ENCODE measurements around the gene ZNF275. TPM values are rescaled to one million over a fixed set of nuclear protein-coding genes. Genes with fewer than 3 reads are reported as not detected.

ZNF275 gene
- total RNA-seq, 1 donor from 2014 or later, result 8.5 TPM

DNA sequence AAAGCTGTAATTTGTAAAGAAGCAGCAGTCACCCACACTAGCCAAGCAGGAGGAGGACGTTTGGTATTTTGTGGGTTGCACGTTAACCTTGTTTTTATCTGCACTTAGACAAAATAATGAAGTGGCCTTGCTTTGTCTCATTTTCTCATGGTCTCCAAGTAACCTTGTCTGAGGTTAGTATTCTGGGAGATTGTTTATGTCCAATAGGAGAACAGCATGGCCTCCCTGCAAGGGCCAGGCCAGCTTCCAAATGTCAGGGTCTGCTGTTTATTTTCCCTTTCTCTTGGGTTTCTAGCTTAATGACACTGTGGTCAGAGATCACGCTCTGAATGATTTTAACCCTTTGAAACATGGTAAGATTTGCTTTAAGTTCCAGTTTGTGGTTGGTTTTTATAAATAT, 37.3 kb downstream of the ZNF275 start:
- TF ChIP-seq CTCF (IDR thresholded peaks at IDR 0.05; ENCODE audit: partially characterized antibody, unreplicated experiment), result no peak
- Mint-ChIP-seq H3K4me3 (ENCODE audit: unreplicated experiment) (no peak overlapping the region), H3K4me1 (ENCODE audit: low read depth, unreplicated experiment) (no peaks in the 10 kb centered on the region), H3K9me3 (ENCODE audit: unreplicated experiment) (no peaks in the 10 kb centered on the region), H3K27me3 (ENCODE audit: unreplicated experiment) (peaks cover 2% of the 10 kb centered on the region), H3K27ac (ENCODE audit: unreplicated experiment) (no peak overlapping the region), H3K36me3 (ENCODE audit: unreplicated experiment) (no peaks in the 10 kb centered on the region)
- no peak for DNase-seq

- no peak for TF ChIP-seq CTCF (IDR thresholded peaks at IDR 0.05; ENCODE audit: partially characterized antibody, unreplicated experiment)
- no peak overlapping the region for H3K27ac Mint-ChIP-seq (ENCODE audit: unreplicated experiment)
- H3K36me3 Mint-ChIP-seq (ENCODE audit: unreplicated experiment), result no peaks in the 10 kb centered on the region
- no peak for DNase-seq
- peaks cover 2% of the 10 kb centered on the region for H3K9me3 Mint-ChIP-seq (ENCODE audit: unreplicated experiment)
- H3K27me3 Mint-ChIP-seq (ENCODE audit: unreplicated experiment), result peaks cover 3% of the 10 kb centered on the region
- no peaks in the 10 kb centered on the region for H3K4me1 Mint-ChIP-seq (ENCODE audit: low read depth, unreplicated experiment)
- H3K4me3 Mint-ChIP-seq (ENCODE audit: unreplicated experiment), result no peak overlapping the region
Observed at GRCh38 chrX:153372949-153373348, 39.0 kb downstream of the ZNF275 start.

DNA sequence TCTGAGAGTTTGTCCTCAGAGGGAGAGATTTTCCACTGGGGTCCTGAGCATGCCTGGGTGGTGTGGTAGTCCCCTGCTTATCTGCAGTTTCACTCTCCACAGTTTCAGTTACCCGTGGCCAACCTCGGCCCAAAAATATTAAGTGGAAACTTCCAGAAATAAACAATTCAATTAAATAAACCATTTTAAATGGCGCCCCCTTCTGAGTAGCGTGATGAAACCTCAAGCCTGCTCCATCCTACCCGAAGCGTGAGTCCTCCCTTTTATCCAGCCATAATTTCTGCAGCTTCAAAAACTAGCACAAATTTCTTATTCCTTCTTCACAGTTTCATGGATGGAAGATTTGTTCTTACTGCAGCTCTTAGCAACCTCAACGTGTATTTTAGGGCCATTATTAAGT, 40.5 kb downstream of the ZNF275 start:
- no peak for DNase-seq
- Mint-ChIP-seq H3K9me3 (ENCODE audit: unreplicated experiment) (peaks cover 2% of the 10 kb centered on the region), H3K4me1 (ENCODE audit: low read depth, unreplicated experiment) (no peaks in the 10 kb centered on the region), H3K36me3 (ENCODE audit: unreplicated experiment) (no peaks in the 10 kb centered on the region), H3K4me3 (ENCODE audit: unreplicated experiment) (no peak overlapping the region), H3K27me3 (ENCODE audit: unreplicated experiment) (peaks cover 3% of the 10 kb centered on the region), H3K27ac (ENCODE audit: unreplicated experiment) (no peak overlapping the region)
- TF ChIP-seq CTCF (IDR thresholded peaks at IDR 0.05; ENCODE audit: partially characterized antibody, unreplicated experiment), result no peak

GRCh38 chrX:153375571-153375970, 41.6 kb downstream of the ZNF275 start:
- Mint-ChIP-seq H3K36me3 (ENCODE audit: unreplicated experiment) (no peaks in the 10 kb centered on the region), H3K4me3 (ENCODE audit: unreplicated experiment) (no peak overlapping the region), H3K27ac (ENCODE audit: unreplicated experiment) (no peak overlapping the region), H3K27me3 (ENCODE audit: unreplicated experiment) (peaks cover 3% of the 10 kb centered on the region), H3K9me3 (ENCODE audit: unreplicated experiment) (peaks cover 2% of the 10 kb centered on the region), H3K4me1 (ENCODE audit: low read depth, unreplicated experiment) (no peaks in the 10 kb centered on the region)
- no peak for DNase-seq
- no peak for TF ChIP-seq CTCF (IDR thresholded peaks at IDR 0.05; ENCODE audit: partially characterized antibody, unreplicated experiment)

- no peak for TF ChIP-seq CTCF (IDR thresholded peaks at IDR 0.05; ENCODE audit: partially characterized antibody, unreplicated experiment)
- no peaks in the 10 kb centered on the region for H3K4me1 Mint-ChIP-seq (ENCODE audit: low read depth, unreplicated experiment)
- H3K36me3 Mint-ChIP-seq (ENCODE audit: unreplicated experiment), result no peaks in the 10 kb centered on the region
- no peak overlapping the region for H3K4me3 Mint-ChIP-seq (ENCODE audit: unreplicated experiment)
- H3K27ac Mint-ChIP-seq (ENCODE audit: unreplicated experiment), result no peak overlapping the region
- peaks cover 2% of the 10 kb centered on the region for H3K27me3 Mint-ChIP-seq (ENCODE audit: unreplicated experiment)
- H3K9me3 Mint-ChIP-seq (ENCODE audit: unreplicated experiment), result peaks cover 2% of the 10 kb centered on the region
- DNase-seq, result no peak
Observed at GRCh38 chrX:153377727-153378126, 43.8 kb downstream of the ZNF275 start.
